Neural crest cell (in vitro differentiated cells): ENCODE measurements around the gene MUC5AC. TPM values are rescaled to one million over a fixed set of nuclear protein-coding genes. Genes with fewer than 3 reads are reported as not detected.

ENCODE experiments used
- DNase-seq: peaks from one replicate; pipeline ENCODE4 v3.0.0; 2021; ENCODE audit warnings: low read depth, mixed read lengths, low spot score
- H3K27ac Mint-ChIP-seq: one replicate; pipeline ENCODE4 v1.8.0; 2021; ENCODE audit warnings: mild to moderate bottlenecking, mixed read lengths; ENCODE audit not compliant: unreplicated experiment
- H3K27me3 Mint-ChIP-seq: 2 replicates; pipeline ENCODE4 v1.8.0; 2021; ENCODE audit warnings: low read depth, mild to moderate bottlenecking, mixed read lengths
- H3K36me3 Mint-ChIP-seq: 2 replicates; pipeline ENCODE4 v1.8.0; 2021; ENCODE audit warnings: low read depth, mild to moderate bottlenecking, mixed read lengths
- H3K4me1 Mint-ChIP-seq: 2 replicates; pipeline ENCODE4 v1.8.0; 2021; ENCODE audit warnings: mixed read lengths
- H3K4me3 Mint-ChIP-seq: one replicate; pipeline ENCODE4 v1.8.0; 2021; ENCODE audit warnings: mild to moderate bottlenecking, mixed read lengths
- H3K9me3 Mint-ChIP-seq: 2 replicates; pipeline ENCODE4 v1.8.0; 2021; ENCODE audit warnings: mixed read lengths
- total RNA-seq: library from RNA; stranded (reverse); gene quantifications from 2 replicates; pipeline ENCODE4 v1.2.1, GENCODE V29; 2021
- TF ChIP-seq, protein P1 (sequence below): fragments of 200-600 bp; sonication (generic); conservative IDR thresholded peaks from 2 replicates; pipeline ENCODE4 v1.5.0; 2021; ENCODE audit warnings: antibody characterized with exemption, mild to moderate bottlenecking

Gene MUC5AC
- total RNA-seq, 1 donor from 2014 or later = not detected

DNA sequence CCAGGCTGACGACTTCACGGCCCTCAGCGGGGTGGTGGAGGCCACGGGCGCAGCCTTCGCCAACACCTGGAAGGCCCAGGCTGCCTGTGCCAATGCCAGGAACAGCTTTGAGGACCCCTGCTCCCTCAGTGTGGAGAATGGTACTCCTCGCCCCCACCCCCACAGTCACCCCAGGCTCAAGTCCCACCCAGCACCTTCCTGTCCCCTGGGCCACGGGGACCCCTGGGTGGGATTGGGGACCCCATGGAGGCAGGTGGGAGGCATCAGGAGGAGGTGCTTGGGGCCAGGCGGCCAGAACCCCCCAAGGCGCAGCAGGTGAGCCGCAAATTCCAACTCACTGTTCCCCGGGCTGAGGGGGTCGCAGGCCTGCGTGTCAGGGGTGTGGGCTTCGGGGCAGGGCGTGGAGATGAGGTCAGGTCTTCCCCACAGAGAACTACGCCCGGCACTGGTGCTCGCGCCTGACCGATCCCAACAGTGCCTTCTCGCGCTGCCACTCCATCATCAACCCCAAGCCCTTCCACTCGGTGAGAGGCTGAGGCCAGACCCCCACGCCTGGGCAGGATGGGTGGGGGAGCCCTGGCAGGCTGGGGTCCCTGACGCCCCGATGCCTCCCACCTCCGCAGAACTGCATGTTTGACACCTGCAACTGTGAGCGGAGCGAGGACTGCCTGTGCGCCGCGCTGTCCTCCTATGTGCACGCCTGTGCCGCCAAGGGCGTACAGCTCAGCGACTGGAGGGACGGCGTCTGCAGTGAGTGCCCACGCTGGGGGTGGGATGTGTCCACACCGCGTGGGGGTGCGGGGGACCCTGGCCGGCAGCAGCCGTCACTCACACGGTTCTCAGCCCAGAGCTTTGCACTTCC is 74.5 kb downstream of the MUC5AC start:
- H3K36me3 Mint-ChIP-seq = no peaks in the 10 kb centered on the region
- H3K27me3 Mint-ChIP-seq = no peaks in the 10 kb centered on the region
- no peak overlapping the region for H3K4me3 Mint-ChIP-seq
- TF ChIP-seq, protein P1, sequence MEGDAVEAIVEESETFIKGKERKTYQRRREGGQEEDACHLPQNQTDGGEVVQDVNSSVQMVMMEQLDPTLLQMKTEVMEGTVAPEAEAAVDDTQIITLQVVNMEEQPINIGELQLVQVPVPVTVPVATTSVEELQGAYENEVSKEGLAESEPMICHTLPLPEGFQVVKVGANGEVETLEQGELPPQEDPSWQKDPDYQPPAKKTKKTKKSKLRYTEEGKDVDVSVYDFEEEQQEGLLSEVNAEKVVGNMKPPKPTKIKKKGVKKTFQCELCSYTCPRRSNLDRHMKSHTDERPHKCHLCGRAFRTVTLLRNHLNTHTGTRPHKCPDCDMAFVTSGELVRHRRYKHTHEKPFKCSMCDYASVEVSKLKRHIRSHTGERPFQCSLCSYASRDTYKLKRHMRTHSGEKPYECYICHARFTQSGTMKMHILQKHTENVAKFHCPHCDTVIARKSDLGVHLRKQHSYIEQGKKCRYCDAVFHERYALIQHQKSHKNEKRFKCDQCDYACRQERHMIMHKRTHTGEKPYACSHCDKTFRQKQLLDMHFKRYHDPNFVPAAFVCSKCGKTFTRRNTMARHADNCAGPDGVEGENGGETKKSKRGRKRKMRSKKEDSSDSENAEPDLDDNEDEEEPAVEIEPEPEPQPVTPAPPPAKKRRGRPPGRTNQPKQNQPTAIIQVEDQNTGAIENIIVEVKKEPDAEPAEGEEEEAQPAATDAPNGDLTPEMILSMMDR = no peak
- no peaks in the 10 kb centered on the region for H3K9me3 Mint-ChIP-seq
- DNase-seq = no peak
- no peaks in the 10 kb centered on the region for H3K4me1 Mint-ChIP-seq
- no peak overlapping the region for H3K27ac Mint-ChIP-seq

DNA sequence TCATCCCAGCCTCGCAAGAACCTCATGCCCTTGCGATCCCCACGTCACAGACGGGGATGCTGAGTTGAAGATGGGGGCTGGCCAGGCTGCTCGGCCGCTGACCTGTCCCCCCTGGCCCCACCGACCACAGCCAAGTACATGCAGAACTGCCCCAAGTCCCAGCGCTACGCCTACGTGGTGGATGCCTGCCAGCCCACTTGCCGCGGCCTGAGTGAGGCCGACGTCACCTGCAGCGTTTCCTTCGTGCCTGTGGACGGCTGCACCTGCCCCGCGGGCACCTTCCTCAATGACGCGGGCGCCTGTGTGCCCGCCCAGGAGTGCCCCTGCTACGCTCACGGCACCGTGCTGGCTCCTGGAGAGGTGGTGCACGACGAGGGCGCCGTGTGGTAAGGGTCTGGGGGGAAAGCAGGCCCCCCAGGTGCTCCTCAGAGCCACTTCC is 75.1 kb downstream of the MUC5AC start:
- Mint-ChIP-seq H3K9me3 (no peaks in the 10 kb centered on the region), H3K4me1 (no peaks in the 10 kb centered on the region), H3K36me3 (no peaks in the 10 kb centered on the region), H3K27ac (no peak overlapping the region), H3K4me3 (no peak overlapping the region), H3K27me3 (no peaks in the 10 kb centered on the region)
- DNase-seq = no peak
- TF ChIP-seq, protein P1 = no peak

DNA sequence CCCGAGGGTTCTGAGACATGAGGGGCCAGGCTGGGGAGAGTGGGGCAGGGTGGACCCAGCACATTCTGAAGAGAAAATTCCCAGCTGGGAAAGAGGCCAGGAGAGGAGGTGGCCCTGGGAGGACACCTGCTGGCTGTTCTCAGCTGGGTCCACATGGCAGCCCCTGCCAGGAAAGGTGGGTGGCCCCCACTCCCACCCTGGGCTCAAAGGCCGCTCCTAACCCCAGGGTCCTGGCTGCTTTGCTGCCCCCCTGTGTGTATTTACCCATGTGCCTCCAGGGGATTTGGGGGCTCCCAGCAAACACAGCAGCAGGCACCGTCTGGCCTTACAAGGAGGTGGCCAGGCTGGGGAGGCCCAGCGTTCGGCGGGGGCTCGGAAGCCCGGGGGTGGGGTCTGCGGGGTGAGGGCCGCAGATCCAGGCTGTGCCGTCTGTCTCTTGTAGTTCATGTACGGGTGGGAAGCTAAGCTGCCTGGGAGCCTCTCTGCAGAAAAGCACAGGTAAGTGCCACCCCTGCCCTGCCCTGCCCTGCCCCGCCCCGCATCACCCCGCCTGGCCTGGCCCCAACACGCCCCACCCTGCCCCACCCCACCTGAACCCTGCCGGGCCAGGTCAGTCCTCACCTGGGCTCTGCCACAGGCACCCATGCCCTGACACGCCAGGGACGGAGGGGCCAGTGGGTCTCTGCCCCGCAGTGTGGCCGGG is 75.7 kb downstream of the MUC5AC start:
- H3K9me3 Mint-ChIP-seq = no peaks in the 10 kb centered on the region
- no peaks in the 10 kb centered on the region for H3K36me3 Mint-ChIP-seq
- TF ChIP-seq, protein P1 = no peak
- no peaks in the 10 kb centered on the region for H3K27me3 Mint-ChIP-seq
- no peak for DNase-seq
- H3K27ac Mint-ChIP-seq = no peak overlapping the region
- H3K4me1 Mint-ChIP-seq = no peaks in the 10 kb centered on the region
- no peak overlapping the region for H3K4me3 Mint-ChIP-seq

DNA sequence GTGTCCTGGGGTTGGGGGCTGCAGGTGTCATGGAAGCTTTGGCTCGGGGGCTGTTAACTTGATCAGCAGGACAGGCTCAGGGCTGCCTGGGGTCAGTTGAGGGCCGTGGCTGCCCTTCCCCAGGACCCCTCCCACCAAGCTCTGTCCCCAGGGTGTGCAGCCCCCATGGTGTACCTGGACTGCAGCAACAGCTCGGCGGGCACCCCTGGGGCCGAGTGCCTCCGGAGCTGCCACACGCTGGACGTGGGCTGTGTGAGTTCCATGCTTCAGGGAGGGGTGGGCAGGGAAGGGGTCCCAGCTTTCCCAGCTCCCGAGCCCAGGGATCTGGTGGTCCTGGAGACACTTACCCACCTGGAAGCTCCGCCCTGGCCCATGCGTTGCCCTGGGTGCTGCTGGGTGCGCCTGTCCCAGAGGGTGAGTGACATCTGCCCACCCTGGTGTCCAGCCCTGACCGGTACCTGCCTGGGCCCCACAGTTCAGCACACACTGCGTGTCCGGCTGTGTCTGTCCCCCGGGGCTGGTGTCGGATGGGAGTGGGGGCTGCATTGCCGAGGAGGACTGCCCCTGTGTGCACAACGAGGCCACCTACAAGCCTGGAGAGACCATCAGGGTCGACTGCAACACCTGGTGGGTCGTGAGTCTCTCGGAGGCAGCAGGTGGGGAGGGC is 76.4 kb downstream of the MUC5AC start:
- H3K36me3 Mint-ChIP-seq = no peaks in the 10 kb centered on the region
- no peak overlapping the region for H3K27ac Mint-ChIP-seq
- H3K4me3 Mint-ChIP-seq = no peak overlapping the region
- H3K4me1 Mint-ChIP-seq = no peaks in the 10 kb centered on the region
- no peaks in the 10 kb centered on the region for H3K9me3 Mint-ChIP-seq
- no peaks in the 10 kb centered on the region for H3K27me3 Mint-ChIP-seq
- TF ChIP-seq, protein P1 = no peak
- DNase-seq = no peak

DNA sequence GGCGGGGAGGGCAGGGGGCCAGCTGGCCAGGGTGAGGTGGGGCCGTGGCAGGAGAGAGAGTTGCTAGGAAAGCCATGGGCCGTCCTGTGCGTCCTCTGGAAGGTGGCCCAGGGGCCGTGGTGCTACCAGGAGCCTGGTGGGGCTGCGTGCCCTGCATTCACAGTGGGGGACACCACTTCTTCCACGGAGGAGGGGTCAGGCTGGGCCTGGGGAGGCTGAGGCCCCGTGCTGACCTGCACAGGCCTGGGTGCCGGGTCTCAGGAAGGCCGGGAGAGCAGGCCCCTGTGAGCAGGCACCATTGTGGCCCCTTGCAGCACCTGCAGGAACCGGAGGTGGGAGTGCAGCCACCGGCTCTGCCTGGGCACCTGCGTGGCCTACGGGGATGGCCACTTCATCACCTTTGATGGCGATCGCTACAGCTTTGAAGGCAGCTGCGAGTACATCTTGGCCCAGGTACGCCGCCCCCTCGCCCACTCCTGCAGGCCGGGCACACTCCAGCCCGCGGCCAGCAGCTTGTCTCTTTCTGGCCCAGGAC is 77.1 kb downstream of the MUC5AC start:
- Mint-ChIP-seq H3K4me3 (no peak overlapping the region), H3K36me3 (no peaks in the 10 kb centered on the region), H3K9me3 (no peaks in the 10 kb centered on the region), H3K4me1 (no peaks in the 10 kb centered on the region), H3K27ac (no peak overlapping the region), H3K27me3 (no peaks in the 10 kb centered on the region)
- TF ChIP-seq, protein P1 = no peak
- no peak for DNase-seq
